BE2C (cell line): Measurements from ENCODE around the gene MYO1E.

ENCODE experiments used
- DNase-seq: peaks from one replicate; pipeline ENCODE4 v3.0.0-alpha.2; 2020
- H3K27me3 ChIP-seq: fragments of 250-450 bp; sonication (Bioruptor Pico); 2 replicates; pipeline ENCODE4 v1.5.1; 2020; ENCODE audit warnings: mild to moderate bottlenecking
- H3K36me3 ChIP-seq: fragments of 250-450 bp; sonication (Bioruptor Pico); 2 replicates; pipeline ENCODE4 v1.5.1; 2020; ENCODE audit warnings: mild to moderate bottlenecking
- H3K4me1 ChIP-seq: fragments of 250-450 bp; sonication (Bioruptor Pico); 2 replicates; pipeline ENCODE4 v1.5.1; 2020
- H3K4me3 ChIP-seq: 2 replicates; pipeline ENCODE4 v1.5.1; 2011; ENCODE audit warnings: low read depth, low read length
- H3K9me3 ChIP-seq: fragments of 250-450 bp; sonication (Bioruptor Pico); 2 replicates; pipeline ENCODE4 v1.5.1; 2020
- TF ChIP-seq, protein P1 (sequence below): IDR thresholded peaks from 2 replicates; pipeline ENCODE4 v1.5.1; 2012; ENCODE audit warnings: mild to moderate bottlenecking, low read depth, low read length

The MYO1E gene

DNA sequence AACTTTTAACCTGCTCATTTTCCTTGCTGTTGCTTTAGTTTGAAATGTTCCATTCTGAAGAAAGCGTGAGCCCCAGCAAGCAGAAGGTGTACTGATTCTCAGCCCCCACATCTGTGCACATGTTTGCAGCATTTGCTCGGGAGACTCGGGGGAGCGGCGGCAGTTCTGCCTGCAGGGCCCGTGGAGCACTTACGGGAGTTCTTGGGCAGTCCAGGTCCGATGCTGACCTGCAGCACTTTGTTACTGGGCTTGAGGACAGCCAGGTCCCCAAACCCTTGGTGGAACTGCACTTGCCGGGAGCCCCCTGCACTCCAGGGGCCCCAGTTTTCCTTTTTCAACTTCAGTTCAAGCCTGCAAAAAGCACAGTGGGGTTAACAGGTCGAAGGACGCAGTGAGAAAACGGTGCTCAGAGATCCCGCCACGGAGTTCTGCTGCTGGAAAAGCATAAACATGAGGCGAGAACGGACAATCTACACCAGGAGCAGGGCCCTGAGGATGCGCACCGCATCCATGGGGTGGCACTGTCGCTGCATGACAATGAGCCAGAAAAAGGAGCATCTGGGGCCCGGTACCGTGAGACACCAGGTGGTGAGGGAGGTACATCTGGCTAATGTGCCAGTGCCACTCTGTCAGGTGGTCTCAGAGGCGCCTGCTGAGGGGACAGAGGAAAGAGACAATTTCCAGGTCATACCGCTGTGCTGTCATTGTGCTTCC is 211.6 kb downstream of the MYO1E start:
- no peaks in the 10 kb centered on the region for H3K9me3 ChIP-seq
- H3K4me1 ChIP-seq = no peaks in the 10 kb centered on the region
- H3K36me3 ChIP-seq = no peaks in the 10 kb centered on the region
- peak; percentile 53 for DNase-seq
- no peaks in the 10 kb centered on the region for H3K27me3 ChIP-seq
- H3K4me3 ChIP-seq = no peak overlapping the region
- TF ChIP-seq, protein P1, sequence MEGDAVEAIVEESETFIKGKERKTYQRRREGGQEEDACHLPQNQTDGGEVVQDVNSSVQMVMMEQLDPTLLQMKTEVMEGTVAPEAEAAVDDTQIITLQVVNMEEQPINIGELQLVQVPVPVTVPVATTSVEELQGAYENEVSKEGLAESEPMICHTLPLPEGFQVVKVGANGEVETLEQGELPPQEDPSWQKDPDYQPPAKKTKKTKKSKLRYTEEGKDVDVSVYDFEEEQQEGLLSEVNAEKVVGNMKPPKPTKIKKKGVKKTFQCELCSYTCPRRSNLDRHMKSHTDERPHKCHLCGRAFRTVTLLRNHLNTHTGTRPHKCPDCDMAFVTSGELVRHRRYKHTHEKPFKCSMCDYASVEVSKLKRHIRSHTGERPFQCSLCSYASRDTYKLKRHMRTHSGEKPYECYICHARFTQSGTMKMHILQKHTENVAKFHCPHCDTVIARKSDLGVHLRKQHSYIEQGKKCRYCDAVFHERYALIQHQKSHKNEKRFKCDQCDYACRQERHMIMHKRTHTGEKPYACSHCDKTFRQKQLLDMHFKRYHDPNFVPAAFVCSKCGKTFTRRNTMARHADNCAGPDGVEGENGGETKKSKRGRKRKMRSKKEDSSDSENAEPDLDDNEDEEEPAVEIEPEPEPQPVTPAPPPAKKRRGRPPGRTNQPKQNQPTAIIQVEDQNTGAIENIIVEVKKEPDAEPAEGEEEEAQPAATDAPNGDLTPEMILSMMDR = peak; percentile 70

- no peak for DNase-seq
- Histone ChIP-seq H3K36me3 (no peaks in the 10 kb centered on the region), H3K4me1 (no peaks in the 10 kb centered on the region), H3K9me3 (no peaks in the 10 kb centered on the region), H3K27me3 (no peaks in the 10 kb centered on the region), H3K4me3 (no peak overlapping the region)
- TF ChIP-seq, protein P1 = no peak
Observed at GRCh38 chr15:59159210-59159609, 213.5 kb downstream of the MYO1E start.

DNA sequence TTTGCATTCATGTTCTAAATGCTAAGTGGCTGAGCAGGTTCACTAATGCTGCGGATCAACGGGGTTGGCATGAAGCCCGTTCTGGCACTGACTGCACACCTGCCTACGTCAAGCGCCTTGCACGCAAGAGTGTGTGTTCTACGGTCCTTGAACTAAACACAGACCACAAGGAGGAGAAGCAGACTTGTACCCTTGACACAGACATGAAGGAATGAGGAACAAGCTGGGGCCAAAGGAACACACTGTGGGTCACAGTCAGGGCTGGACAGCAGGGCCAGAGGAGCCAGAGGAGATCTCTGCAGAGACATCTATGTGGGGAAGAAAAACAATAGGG is 214.0 kb downstream of the MYO1E start:
- Histone ChIP-seq H3K4me3 (no peak overlapping the region), H3K4me1 (no peaks in the 10 kb centered on the region), H3K36me3 (no peaks in the 10 kb centered on the region), H3K9me3 (no peaks in the 10 kb centered on the region), H3K27me3 (no peaks in the 10 kb centered on the region)
- TF ChIP-seq, protein P1 = no peak
- DNase-seq = no peak

- TF ChIP-seq, protein P1 = no peak
- Histone ChIP-seq H3K4me3 (no peak overlapping the region), H3K36me3 (no peaks in the 10 kb centered on the region), H3K4me1 (no peaks in the 10 kb centered on the region), H3K9me3 (no peaks in the 10 kb centered on the region), H3K27me3 (no peaks in the 10 kb centered on the region)
- no peak for DNase-seq
Observed at GRCh38 chr15:59157840-59158700, 214.6 kb downstream of the MYO1E start.

DNA sequence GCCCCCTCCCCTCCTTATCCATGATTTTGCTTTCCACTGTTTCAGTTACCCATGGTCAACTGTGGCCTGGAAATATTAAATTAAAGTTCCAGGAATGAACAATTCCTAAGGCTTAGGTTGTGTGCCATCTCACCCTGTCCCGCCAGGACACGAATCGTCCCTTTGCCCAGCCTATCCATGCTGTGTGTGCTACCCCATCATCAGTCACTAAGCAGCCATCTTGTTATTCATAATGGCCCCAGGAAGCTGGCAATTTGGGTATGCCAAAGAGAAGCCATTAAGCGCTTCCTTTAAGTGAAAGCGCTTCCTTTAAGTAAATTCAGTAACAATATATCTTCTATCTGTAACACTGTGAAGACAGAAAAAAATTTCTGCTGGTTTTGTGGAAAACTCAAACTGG is 215.3 kb downstream of the MYO1E start:
- no peaks in the 10 kb centered on the region for H3K36me3 ChIP-seq

More for the DNA sequence above, 215.3 kb downstream of the MYO1E start:
- no peaks in the 10 kb centered on the region for H3K9me3 ChIP-seq
- TF ChIP-seq, protein P1 = no peak
- no peak overlapping the region for H3K4me3 ChIP-seq
- no peaks in the 10 kb centered on the region for H3K27me3 ChIP-seq
- no peaks in the 10 kb centered on the region for H3K4me1 ChIP-seq
- no peak for DNase-seq
